ENCODE data around the gene INSIG2. TPM values are rescaled to one million over a fixed set of nuclear protein-coding genes. Genes with fewer than 3 reads are reported as not detected.

The INSIG2 gene
- total RNA-seq, 3 donors from 2014 or later (not counting 1 experiment from before 2014, with no cell fraction given): 9.5 to 20.5 (median 13.9) TPM

DNA sequence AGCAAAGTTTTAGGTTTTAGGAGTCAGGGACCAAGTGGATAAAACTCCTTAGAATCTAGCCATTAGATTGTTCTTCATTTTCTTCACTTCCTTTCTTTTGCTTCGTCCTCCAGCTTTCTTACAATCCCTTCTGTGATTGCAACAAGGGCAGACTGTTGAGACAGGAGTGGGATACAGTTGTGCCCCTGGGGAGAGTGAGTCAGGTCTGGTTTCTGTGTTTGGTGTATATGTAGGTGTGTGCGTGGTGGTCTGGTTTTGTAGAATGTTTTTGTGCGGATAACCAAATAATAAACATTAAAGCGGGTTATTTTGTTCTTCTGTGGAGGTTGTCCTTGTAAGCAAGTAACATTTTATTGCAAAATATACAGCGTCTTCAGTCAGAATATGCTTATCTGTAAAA, 7.3 kb downstream of the INSIG2 start:
- DNase-seq (no peak), ATAC-seq (no peak)
- Histone ChIP-seq H3K36me3 (ENCODE audit: control insufficient read depth, insufficient read depth, low read length) (peaks cover 5% of the 10 kb centered on the region), H3K27ac (ENCODE audit: low read length) (no peak overlapping the region), H3K4me3 (ENCODE audit: low read length) (no peak overlapping the region), H3K9me3 (ENCODE audit: control insufficient read depth, insufficient read depth, low read length) (no peaks in the 10 kb centered on the region), H3K4me1 (ENCODE audit: control insufficient read depth, insufficient read depth, low read length) (peaks cover 4% of the 10 kb centered on the region), H3K27me3 (ENCODE audit: control insufficient read depth, insufficient read depth, low read length) (no peaks in the 10 kb centered on the region)
- Mint-ChIP-seq H3K27me3 (ENCODE audit: low read depth in 2 of 2) (no peaks in the 10 kb centered on the region), H3K9me3 (no peaks in the 10 kb centered on the region), H3K27ac (no peak overlapping the region), H3K36me3 (no peaks in the 10 kb centered on the region), H3K4me3 (no peak overlapping the region), H3K4me1 (peaks cover 32 to 40% of the 10 kb centered on the region in 2 donors)
- TF ChIP-seq, protein P1, sequence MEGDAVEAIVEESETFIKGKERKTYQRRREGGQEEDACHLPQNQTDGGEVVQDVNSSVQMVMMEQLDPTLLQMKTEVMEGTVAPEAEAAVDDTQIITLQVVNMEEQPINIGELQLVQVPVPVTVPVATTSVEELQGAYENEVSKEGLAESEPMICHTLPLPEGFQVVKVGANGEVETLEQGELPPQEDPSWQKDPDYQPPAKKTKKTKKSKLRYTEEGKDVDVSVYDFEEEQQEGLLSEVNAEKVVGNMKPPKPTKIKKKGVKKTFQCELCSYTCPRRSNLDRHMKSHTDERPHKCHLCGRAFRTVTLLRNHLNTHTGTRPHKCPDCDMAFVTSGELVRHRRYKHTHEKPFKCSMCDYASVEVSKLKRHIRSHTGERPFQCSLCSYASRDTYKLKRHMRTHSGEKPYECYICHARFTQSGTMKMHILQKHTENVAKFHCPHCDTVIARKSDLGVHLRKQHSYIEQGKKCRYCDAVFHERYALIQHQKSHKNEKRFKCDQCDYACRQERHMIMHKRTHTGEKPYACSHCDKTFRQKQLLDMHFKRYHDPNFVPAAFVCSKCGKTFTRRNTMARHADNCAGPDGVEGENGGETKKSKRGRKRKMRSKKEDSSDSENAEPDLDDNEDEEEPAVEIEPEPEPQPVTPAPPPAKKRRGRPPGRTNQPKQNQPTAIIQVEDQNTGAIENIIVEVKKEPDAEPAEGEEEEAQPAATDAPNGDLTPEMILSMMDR (IDR thresholded peaks at IDR 0.05): no peak
- intact Hi-C loops (cut with micrococcal nuclease): no loop called here
- WGBS (ENCODE audit: insufficient coverage): 100% methylated on average over 1 of the region's 5 CpGs

DNA sequence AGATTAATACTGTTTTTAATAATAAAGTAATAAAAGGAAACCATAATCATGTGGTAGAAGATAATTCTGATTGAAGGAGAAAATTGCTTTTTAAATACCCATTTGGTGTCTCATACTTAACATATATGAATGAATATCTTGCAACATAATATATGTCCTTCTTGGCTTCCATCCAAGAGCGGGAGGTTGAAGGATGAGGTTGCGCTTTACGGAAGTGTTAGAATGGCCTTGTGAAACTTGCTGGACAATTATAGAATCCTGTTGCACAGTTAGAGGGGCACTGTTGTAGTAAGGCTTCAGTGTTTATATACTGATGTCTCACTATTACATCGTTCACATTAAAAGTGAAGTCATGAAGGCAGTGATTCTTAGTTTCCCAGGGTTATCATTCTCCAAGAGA, 9.4 kb downstream of the INSIG2 start:
- no peaks in the 10 kb centered on the region for H3K27me3 ChIP-seq (ENCODE audit: control insufficient read depth, insufficient read depth, low read length)
- H3K36me3 ChIP-seq (ENCODE audit: control insufficient read depth, insufficient read depth, low read length): peaks cover 12% of the 10 kb centered on the region
- Mint-ChIP-seq H3K27me3 (ENCODE audit: low read depth in 2 of 2) (no peaks in the 10 kb centered on the region), H3K9me3 (no peaks in the 10 kb centered on the region), H3K36me3 (no peaks in the 10 kb centered on the region), H3K27ac (no peak overlapping the region), H3K4me1 (peaks cover 28 to 37% of the 10 kb centered on the region in 2 donors), H3K4me3 (no peak overlapping the region)
- TF ChIP-seq, protein P1 (IDR thresholded peaks at IDR 0.05): no peak
- intact Hi-C loops (cut with micrococcal nuclease): no loop called here
- DNase-seq (no peak), ATAC-seq (no peak)
- H3K4me3 ChIP-seq (ENCODE audit: low read length): no peak overlapping the region
- no peak overlapping the region for H3K27ac ChIP-seq (ENCODE audit: low read length)
- WGBS (ENCODE audit: insufficient coverage): 95% methylated on average over 4 of the region's 4 CpGs
- H3K4me1 ChIP-seq (ENCODE audit: control insufficient read depth, insufficient read depth, low read length): peaks cover 4% of the 10 kb centered on the region
- no peaks in the 10 kb centered on the region for H3K9me3 ChIP-seq (ENCODE audit: control insufficient read depth, insufficient read depth, low read length)

DNA sequence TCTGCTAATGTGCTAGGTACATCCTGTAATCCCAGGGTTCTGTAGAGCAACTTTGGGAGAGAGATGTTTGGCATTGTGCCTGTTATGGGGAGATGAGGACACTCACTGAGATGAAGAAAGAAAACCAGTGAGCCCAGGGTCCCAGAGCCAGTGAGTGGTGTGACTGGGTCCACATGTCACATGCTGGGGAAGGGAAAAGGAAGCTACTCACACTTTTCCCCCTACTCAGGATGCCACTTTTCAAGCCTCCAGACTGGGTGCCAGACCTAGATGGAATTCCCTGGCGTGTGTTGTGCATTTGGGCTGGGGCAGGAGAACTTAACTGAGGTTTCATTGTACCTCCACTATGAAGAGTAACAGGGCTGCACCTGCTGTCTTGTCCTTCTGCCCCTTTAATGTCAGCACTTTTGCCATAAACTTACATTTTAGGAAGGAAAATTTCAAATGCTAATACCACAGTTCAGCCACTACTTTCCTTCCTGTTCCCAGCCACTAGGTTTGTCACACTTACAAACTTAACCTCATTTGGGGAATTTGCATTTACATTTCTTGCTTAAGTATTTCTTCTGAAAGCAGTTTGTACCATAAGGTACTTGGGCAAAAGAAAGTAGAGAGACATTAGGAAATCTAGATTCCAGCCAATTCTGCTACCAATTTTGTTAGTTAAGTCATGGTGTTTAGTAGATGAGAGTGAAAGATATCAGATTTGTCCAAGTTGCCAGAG, 10.2 kb downstream of the INSIG2 start:
- no peaks in the 10 kb centered on the region for H3K36me3 Mint-ChIP-seq
- no peak overlapping the region for H3K27ac ChIP-seq (ENCODE audit: low read length)

More for the DNA sequence above, 10.2 kb downstream of the INSIG2 start:
- H3K27me3 Mint-ChIP-seq (ENCODE audit: low read depth in 2 of 2): no peaks in the 10 kb centered on the region
- Histone ChIP-seq H3K4me1 (ENCODE audit: control insufficient read depth, insufficient read depth, low read length) (peaks cover 4% of the 10 kb centered on the region), H3K4me3 (ENCODE audit: low read length) (no peak overlapping the region), H3K36me3 (ENCODE audit: control insufficient read depth, insufficient read depth, low read length) (peaks cover 15% of the 10 kb centered on the region), H3K9me3 (ENCODE audit: control insufficient read depth, insufficient read depth, low read length) (no peaks in the 10 kb centered on the region), H3K27me3 (ENCODE audit: control insufficient read depth, insufficient read depth, low read length) (no peaks in the 10 kb centered on the region)
- no peaks in the 10 kb centered on the region for H3K9me3 Mint-ChIP-seq
- H3K4me1 Mint-ChIP-seq: peaks cover 28 to 34% of the 10 kb centered on the region in 2 donors
- TF ChIP-seq, protein P1 (IDR thresholded peaks at IDR 0.05): no peak
- ATAC-seq: no peak
- no peak overlapping the region for H3K27ac Mint-ChIP-seq
- 91% methylated on average over 1 of the region's 1 CpG for WGBS (ENCODE audit: insufficient coverage)
- intact Hi-C loops (cut with micrococcal nuclease): no loop called here
- no peak overlapping the region for H3K4me3 Mint-ChIP-seq
- no peak for DNase-seq
